IPS DF 6.9 (cell line): ENCODE data around the gene MCF2L.

Source experiments
- DNase-seq: peaks from one replicate; pipeline ENCODE4 v3.0.0-alpha.2; 2013; ENCODE audit warnings: low read depth, low spot score
- H3K27ac ChIP-seq: one replicate; pipeline ENCODE4 v1.5.1; 2013; ENCODE audit warnings: low read length, control low read depth
- H3K27me3 ChIP-seq: 2 replicates; pipeline ENCODE4 v1.6.1; 2013; ENCODE audit warnings: mild to moderate bottlenecking, low read length; ENCODE audit not compliant: control insufficient read depth, insufficient read depth
- H3K36me3 ChIP-seq: 2 replicates; pipeline ENCODE4 v1.6.1; 2013; ENCODE audit warnings: low read length; ENCODE audit not compliant: control insufficient read depth, insufficient read depth
- H3K4me1 ChIP-seq: 2 replicates; pipeline ENCODE4 v1.6.1; 2013; ENCODE audit warnings: low read length; ENCODE audit not compliant: control insufficient read depth, insufficient read depth
- H3K4me3 ChIP-seq: 2 replicates; pipeline ENCODE4 v1.5.1; 2013; ENCODE audit warnings: mild to moderate bottlenecking, low read length
- H3K9me3 ChIP-seq: 2 replicates; pipeline ENCODE4 v1.6.1; 2013; ENCODE audit warnings: low read length, inconsistent platforms; ENCODE audit not compliant: control insufficient read depth, insufficient read depth
- WGBS: extraction: QIAGEN DNeasy Blood & Tissue Kit; methylation state at CpG from one replicate; pipeline ENCODE4 v1.1.7; 2013; ENCODE audit warnings: mixed read lengths, missing lambda C conversion rate; ENCODE audit not compliant: insufficient read length, insufficient coverage; 5-methylcytosine and 5-hydroxymethylcytosine counted together

Gene MCF2L

DNA sequence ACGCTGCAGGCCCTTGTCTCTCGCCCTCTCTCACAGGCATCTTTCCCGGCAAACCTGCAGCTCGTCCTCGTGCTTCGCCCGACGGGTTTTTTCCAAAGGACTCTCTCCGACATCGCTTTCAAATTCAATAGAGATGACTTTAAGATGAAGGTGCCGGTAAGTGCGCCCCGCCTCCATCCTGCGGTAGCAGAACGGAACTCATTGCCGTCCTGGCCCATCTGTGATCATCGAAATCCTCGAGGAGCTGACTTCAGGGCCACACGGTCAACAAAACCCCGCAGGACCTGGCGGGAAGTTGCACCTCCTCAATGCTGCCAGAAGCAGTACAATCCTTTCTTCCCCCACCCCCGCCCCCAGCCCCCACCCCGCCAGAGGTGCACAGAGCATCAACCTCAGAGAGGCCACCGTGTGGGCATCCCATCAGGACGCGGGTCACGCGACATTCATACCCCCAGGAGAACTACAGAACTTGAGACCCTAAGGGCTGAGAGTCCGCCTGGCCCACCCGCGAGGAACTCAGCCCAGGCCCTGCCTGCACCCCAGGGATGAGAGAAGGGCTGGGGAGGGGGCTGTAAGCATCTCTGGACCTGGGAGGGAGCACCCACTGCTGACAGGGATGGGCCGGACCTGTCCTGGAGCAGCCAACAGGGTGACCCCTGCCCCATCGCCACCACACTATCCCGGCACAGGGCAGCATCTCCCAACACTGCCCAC lies 91.7 kb downstream of the MCF2L start:
- Histone ChIP-seq H3K27me3 (no peaks in the 10 kb centered on the region), H3K4me3 (no peak overlapping the region), H3K36me3 (no peaks in the 10 kb centered on the region), H3K27ac (no peak overlapping the region), H3K9me3 (no peaks in the 10 kb centered on the region), H3K4me1 (no peaks in the 10 kb centered on the region; the same call in 1 of the 2 replicates)
- no CpG with 5 or more reads among the region's 34 CpGs for WGBS
- no peak for DNase-seq

DNA sequence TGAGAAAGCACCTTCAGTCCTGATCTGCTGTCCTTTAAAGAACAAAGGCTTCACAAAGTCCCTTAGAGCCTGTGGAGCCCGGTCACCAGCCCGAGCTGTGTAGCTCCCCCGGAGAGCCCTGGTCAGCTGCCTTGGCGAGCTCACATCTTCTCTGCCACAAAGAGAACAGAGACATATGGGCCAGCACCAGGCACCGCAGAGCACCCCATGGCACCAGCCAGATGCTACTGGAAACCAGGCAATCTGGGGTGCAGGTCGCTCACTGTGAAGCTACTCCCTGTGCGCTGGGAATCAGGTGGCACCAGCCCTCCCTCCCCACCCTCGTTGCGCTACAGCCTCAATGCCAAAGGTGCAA lies 92.2 kb downstream of the MCF2L start:
- no peak for DNase-seq
- no peak overlapping the region for H3K27ac ChIP-seq
- H3K27me3 ChIP-seq, result no peaks in the 10 kb centered on the region
- WGBS, result no CpG with 5 or more reads among the region's 9 CpGs
- H3K4me3 ChIP-seq, result no peak overlapping the region
- no peaks in the 10 kb centered on the region for H3K9me3 ChIP-seq
- no peaks in the 10 kb centered on the region; the same call in 1 of the 2 replicates for H3K4me1 ChIP-seq
- 0 out of 2 replicates have a peak, but pooled peaks cover 2% of the 10 kb centered on the region for H3K36me3 ChIP-seq

DNA sequence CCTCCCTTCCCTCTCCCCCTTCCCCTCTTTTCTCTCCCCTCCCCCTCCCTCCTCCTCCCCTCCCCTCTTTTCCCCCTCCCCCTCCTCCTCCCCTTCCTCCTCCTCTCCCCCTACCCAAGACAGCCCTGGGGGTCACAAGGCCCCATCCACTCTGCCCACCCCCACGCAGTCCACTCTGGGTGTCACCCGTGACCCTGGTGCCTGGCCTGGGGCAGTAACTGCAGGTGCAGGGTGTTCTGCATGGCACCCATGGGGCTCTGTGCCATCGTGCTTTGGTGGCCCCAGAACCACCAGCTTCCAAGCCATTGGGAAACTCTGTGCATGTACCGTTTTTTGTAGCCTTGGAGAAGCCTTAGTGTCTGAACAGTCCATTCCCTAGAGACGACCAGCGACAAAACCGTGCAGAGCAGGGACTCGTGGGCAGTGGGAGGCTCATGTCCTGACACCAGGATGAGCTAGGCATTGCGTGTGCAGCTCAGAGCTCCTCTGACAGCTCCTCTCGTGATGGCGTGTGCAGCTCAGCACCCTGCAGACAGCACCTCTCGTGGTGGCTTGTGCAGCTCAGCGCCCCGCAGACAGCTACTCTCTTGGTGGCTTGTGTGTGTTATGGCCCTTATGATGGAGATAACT lies 92.9 kb downstream of the MCF2L start:
- H3K27ac ChIP-seq, result no peak overlapping the region
- WGBS, result no CpG with 5 or more reads among the region's 14 CpGs
- no peaks in the 10 kb centered on the region for H3K9me3 ChIP-seq
- no peaks in the 10 kb centered on the region; the same call in 1 of the 2 replicates for H3K4me1 ChIP-seq
- no peak overlapping the region for H3K4me3 ChIP-seq
- no peak for DNase-seq
- H3K27me3 ChIP-seq, result no peaks in the 10 kb centered on the region
- H3K36me3 ChIP-seq, result 0 out of 2 replicates have a peak, but pooled peaks cover 2% of the 10 kb centered on the region

DNA sequence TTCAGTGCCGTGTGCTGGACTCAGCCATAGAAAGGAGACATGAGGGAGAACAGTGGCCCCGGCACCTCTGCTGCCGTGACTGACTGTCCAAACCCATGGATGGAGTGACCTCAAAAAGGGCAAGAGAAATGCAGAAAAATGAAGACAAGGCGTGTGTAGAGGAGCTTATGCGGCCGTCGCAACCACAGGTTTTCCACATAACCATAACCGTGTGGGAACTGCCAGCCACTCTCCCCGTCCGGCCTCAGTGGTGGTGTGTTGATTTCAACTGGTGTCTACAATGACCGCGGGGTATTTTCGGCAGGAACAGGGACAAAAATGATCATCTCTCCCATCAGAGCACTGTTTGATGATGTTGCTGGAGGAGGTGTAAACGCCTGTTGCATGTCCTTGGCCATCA lies 93.7 kb downstream of the MCF2L start:
- DNase-seq, result no peak
- 0 out of 2 replicates have a peak, but pooled peaks cover 2% of the 10 kb centered on the region for H3K36me3 ChIP-seq
- H3K9me3 ChIP-seq, result no peaks in the 10 kb centered on the region
- H3K27ac ChIP-seq, result no peak overlapping the region
- WGBS, result no CpG with 5 or more reads among the region's 14 CpGs
- no peak overlapping the region for H3K4me3 ChIP-seq
- no peaks in the 10 kb centered on the region; the same call in 1 of the 2 replicates for H3K4me1 ChIP-seq
- H3K27me3 ChIP-seq, result no peaks in the 10 kb centered on the region

DNA sequence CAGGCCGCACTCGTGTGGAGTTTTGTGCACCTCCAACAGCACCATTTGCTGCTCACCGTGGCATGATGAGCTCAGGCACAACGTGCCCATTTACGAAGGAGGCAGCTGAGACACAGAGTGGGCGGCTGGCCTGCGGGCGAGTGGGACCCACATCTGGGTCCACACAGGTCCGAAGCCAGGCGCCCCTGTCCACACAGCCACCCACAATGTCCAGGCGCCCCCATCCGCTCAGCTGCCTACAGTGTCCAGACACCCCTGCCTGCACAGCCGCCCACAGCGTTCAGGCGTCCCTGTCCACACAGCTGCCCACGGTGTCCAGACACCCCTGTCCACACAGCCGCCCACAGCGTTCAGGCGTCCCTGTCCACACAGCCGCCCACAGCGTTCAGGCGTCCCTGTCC lies 94.1 kb downstream of the MCF2L start:
- Histone ChIP-seq H3K36me3 (0 out of 2 replicates have a peak, but pooled peaks cover 2% of the 10 kb centered on the region), H3K4me1 (no peaks in the 10 kb centered on the region; the same call in 1 of the 2 replicates), H3K27ac (no peak overlapping the region), H3K9me3 (no peaks in the 10 kb centered on the region), H3K4me3 (no peak overlapping the region), H3K27me3 (no peaks in the 10 kb centered on the region)
- WGBS, result no CpG with 5 or more reads among the region's 22 CpGs
- DNase-seq, result no peak

DNA sequence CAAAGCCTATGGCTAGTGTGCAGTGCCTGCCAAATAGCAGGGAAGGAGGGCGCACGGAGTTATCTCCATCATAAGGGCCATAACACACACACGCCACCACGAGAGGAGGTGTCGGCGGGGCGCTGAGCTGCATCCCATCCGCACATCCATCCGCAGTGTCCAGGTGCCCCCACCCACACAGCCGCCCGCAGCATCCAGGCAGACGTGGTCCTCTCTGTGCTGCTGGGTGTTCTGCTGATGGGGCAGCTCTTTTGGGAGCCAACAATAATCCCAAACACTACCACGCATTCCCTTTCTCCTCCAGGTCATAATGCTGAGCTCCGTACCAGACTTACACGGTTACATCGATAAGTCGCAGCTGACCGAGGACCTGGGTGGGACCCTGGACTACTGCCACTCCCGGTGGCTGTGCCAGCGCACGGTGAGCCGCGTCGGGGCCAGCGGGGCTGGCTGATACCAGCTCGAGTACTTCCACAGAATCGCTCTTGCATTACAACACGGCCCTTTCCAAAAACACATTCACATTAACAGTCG lies 95.1 kb downstream of the MCF2L start:
- H3K4me3 ChIP-seq, result no peak overlapping the region
- H3K4me1 ChIP-seq, result no peaks in the 10 kb centered on the region; the same call in 1 of the 2 replicates
- no CpG with 5 or more reads among the region's 29 CpGs for WGBS
- no peak for DNase-seq
- H3K36me3 ChIP-seq, result 0 out of 2 replicates have a peak, but pooled peaks cover 2% of the 10 kb centered on the region
- no peaks in the 10 kb centered on the region for H3K27me3 ChIP-seq
- no peak overlapping the region for H3K27ac ChIP-seq
- H3K9me3 ChIP-seq, result no peaks in the 10 kb centered on the region

DNA sequence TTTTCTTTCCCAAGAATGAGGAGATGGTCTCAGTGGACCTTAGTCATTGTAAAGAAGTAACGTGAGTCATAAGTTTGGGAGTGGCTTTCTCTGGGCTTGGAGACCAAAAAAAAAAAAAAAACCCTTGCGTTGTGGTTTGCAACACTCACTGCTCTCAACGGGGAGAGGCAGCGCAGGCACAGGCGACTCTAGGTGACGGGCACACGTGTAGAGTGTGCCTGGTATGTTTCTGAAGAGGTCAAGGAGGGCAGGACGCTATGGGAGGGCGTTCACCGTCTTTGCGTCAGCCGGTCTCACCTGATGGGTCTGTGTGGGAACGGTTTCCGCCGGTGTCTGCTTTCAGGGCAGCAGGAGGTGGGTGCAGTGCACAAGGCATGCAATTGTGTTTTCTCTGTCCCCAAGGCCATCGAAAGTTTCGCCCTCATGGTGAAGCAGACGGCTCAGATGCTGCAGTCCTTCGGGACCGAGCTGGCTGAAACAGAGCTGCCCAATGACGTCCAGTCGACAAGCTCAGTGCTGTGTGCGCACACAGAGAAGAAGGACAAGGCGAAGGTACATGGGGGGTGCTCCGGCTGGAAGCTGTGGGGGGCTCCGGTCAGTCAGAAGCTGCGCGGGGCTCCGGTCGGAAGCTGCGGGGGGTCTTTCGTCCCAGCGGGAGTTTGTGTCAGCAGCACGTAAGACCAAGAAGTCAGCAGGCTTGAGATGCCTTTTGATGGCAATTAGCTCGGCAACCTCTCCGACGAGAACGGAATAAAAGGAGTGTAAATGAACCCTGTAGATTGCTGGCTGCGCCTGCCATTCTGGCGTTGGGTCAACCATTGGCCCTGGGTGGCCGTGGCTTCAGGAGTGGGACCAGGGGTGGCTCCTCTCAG lies 95.8 kb downstream of the MCF2L start:
- Histone ChIP-seq H3K36me3 (0 out of 2 replicates have a peak, but pooled peaks cover 2% of the 10 kb centered on the region), H3K4me1 (no peaks in the 10 kb centered on the region; the same call in 1 of the 2 replicates), H3K9me3 (no peaks in the 10 kb centered on the region), H3K27ac (no peak overlapping the region), H3K4me3 (no peak overlapping the region), H3K27me3 (no peaks in the 10 kb centered on the region)
- no CpG with 5 or more reads among the region's 41 CpGs for WGBS
- DNase-seq, result no peak

DNA sequence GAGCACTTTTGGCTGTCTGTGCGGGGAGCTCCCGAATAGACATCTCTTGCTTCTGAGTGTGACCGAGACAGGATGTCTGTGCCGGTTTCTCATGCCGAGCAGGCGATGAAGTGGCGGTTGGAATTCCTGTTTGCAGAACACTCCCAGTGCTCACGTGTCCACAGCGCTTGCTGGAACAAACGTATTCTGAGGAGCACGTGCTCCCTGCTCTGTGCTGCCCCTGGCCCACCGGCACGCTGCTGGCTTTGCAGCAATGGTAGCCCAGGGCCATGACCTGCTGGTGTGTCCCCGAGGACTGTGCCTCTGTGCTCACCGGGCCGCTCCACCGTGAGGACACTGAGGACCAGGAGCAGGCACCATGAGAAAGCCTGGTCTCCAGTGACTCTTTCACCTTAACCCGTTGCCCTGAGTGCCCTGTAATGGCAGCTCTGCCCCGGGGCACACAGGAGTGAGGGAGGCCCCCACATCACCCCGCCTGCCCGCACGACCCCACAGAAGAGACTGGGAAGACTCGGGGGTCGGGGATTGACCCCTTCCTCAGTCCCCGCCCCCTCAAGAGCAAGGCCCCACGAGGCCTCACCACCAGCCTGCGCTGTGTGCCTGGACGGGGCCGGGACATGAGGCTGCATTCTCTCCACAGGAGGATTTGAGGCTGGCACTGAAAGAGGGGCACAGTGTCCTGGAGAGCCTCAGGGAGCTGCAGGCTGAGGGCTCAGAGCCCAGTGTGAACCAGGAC lies 96.6 kb downstream of the MCF2L start:
- Histone ChIP-seq H3K27me3 (no peaks in the 10 kb centered on the region), H3K36me3 (0 out of 2 replicates have a peak, but pooled peaks cover 2% of the 10 kb centered on the region), H3K27ac (no peak overlapping the region), H3K4me1 (no peaks in the 10 kb centered on the region; the same call in 1 of the 2 replicates), H3K9me3 (no peaks in the 10 kb centered on the region), H3K4me3 (no peak overlapping the region)
- no peak for DNase-seq
- WGBS, result no CpG with 5 or more reads among the region's 29 CpGs

DNA sequence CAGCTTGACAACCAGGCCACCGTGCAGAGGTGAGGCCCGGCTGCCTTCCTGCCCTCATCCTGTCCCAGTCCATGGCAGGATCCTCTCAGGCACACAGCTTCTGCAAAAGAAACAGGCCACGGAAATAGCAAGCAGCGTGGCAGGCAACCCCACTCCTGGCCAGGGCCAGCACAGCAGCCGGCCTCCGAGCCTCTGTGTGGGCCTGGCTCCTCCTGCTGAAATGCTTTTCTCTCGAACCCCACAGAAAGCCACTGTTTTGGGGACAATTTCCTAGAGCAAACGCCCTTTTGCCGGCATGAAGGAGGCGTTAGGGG lies 97.1 kb downstream of the MCF2L start:
- Histone ChIP-seq H3K4me1 (no peaks in the 10 kb centered on the region; the same call in 1 of the 2 replicates), H3K27me3 (no peaks in the 10 kb centered on the region), H3K27ac (no peak overlapping the region), H3K9me3 (no peaks in the 10 kb centered on the region), H3K36me3 (0 out of 2 replicates have a peak, but pooled peaks cover 2% of the 10 kb centered on the region), H3K4me3 (no peak overlapping the region)
- no CpG with 5 or more reads among the region's 10 CpGs for WGBS
- no peak for DNase-seq
